CD4-positive, alpha-beta T cell treated with Interleukin-1 beta for 1 hour (primary cell): ENCODE data around the gene SORL1-AS1.
"Not testable (repeated sequence)": the region's sequence is repeated elsewhere in the genome, so short reads cannot be mapped to it uniquely, and the experiment has no call there.

Source experiments
- DNase-seq, 2 donors: peaks; one replicate each; pipeline ENCODE4 v3.0.0-alpha.2; 2020 to 2022

The SORL1-AS1 gene

DNA sequence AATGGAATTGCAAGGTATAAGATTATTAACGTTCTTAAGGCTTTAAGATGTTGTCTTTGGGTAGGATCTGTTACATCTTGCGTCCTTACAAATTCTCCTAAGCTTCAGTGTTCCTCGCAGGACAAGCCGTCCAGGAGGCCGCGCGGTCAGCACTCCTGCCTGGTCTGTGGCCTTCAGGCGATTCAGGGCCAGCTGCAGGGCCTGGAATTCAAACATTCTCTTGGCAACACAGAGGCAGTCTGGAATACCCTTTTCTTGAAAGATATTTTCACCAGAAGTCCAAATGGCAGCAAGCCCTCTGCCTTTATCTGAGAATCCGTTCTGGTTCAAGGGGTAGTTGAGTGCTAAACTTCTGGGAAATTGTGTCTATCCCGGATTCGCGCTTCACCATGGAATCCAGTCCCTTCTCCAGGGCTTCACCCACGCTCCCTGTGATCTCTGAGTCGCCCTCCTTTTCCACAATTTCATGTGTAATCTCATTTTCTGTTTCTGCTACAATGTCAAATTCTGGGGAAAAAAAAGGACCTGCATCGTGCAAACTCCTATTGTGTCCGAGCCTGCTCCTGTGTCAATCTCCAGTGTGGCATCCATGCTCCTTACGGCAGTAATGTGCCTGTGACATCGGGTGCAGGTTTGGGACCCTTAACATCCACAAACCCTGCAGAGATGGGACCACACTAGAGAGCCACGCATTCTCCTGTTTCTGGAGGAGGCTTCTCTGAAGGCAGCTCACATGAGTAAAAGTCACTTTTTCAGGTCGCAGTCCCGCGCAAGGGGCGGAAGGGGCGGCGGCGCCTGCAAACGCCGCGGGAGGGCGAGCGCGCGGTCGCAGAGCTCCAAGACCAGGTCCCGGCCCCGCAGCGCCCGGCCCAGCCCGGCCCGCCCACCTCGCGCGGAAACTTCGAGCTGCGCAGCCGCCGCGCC, 26.0 kb downstream of the SORL1-AS1 start:
- DNase-seq: peak; percentile 49 to 60

DNA sequence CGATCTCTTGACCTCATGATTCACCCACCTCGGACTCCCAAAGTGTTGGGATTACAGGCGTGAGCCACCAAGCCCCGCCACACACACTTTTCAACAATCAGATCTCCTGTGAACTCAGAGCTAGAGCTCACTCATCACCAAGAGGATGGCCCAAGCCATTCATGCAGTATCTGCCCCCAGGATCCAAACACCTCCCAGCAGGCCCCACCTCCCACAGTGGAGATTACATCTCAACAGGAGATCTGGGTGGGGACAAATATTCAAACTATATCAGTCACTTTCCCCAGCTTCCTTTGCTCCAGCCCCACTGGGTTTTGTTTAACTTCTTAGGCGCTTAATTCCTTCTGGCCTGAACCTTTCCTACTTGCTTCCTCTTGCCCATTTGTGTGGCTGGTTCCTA, 26.9 kb downstream of the SORL1-AS1 start:
- no peak for DNase-seq

DNA sequence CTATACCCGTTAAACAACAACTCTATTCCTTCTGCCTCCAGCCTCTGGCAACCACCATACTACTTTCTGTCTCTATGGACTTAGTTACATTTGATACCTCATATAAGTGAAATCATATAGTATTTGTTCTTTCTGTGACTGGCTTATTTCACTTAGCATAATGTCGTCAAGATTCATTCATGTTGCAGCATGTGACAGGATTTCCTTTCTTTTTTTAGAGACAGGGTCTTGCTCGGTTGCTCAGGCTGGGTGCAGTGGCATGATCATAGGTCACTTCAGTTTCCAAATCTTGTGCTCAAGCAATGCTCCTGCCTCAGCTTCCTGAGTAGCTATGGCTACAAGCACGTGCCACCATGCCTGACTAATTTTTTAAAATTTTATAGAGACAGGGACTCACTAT, 30.1 kb downstream of the SORL1-AS1 start:
- peak; percentile 21 to 65 for DNase-seq

DNA sequence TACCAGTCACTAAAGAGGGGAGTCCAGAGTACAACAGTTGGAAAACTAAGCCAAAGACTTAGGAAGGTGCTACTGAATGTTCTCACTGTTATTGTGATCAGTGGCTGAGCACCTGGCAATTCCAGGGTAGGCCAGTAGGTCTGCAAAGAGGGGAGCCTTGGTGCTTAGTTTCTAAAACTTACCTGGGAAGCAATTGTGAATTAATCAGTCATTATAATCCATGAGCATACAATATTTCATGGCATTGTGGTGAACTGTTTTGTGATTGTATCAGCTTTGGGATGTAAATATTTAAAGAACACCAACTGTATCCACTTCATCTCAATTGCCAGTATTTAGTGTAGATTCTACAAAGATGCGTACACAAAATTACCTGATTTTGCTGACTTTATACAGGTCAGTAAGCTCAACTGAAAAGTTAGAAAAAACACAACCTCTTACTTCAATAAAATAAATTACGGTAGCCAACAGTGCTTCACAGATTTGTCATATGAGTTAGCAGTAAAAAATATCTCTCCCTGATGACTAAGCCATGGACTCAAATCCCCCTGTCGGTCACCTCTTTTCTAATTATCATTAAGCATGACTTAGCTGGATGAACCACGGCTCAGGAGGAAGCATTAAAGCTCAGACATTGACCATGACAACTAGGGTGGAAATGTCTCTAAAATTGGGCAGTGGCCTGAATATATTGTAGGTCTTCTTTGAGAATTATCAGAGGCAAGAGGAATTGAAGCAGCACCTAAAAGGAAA, 31.4 kb downstream of the SORL1-AS1 start:
- peak in 1 of 2 donors; percentile 13 for DNase-seq

DNA sequence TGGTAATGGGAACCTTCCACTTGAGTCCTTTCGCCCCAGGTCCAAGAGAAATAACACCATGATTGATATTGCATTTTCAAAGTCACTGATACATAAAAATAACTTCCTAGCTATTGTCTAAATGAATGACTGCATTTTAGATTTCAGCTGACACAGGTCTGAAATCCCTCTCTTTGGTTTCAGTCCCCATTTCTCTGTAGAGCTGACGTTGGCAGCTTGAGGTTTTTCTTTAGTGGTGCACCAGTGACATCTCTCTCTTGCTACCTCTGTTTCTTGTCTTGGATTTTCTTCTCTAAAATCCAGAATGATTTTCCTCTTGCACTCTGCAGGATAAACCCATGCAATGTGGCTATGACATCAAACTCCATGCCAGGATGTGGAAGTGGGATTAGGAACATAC, 32.4 kb downstream of the SORL1-AS1 start:
- no peak for DNase-seq

DNA sequence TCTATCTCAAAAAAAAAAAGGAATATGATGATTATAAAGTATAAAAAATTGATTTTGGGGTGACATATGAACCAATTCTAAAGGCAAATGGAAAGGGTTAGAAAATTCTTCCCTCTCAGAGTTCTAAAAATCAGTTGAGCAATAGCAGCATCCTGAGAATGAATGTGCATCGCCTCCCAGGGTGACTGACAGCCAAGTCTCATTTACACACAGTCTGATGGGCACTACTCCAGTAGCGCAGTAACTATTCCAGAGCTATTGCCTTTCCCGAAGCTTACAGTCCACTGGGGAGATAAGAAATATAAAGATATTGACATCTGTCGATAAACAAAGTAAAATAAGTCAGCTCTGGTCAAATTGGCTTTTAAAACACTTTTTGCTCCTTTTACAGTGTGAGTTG, 32.9 kb downstream of the SORL1-AS1 start:
- DNase-seq: peak in 1 of 2 donors; percentile 11

DNA sequence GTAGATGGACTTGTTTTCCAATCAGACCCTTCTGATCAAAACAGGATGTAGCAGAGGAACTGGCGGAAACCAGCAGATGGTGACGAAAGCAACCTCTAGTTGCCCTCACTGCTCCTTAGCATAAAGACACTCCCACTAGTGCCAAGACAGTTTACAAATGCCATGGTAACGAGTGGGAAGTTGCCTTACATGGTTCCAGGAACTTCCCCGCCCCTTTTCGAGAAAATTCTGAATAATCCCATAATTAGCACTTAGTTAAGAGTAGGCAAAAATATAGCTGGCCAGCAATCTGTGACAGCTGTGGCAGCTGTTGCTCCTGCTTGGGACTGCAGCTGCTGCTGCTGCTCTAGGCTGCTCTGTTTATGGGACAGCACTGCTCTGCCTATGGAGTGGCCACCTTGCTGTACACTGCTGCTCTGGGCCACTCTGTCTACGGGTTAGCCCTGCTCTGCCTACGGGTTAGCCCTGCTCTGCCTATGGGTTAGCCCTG, 34.1 kb downstream of the SORL1-AS1 start:
- peak; percentile 87 for DNase-seq

DNA sequence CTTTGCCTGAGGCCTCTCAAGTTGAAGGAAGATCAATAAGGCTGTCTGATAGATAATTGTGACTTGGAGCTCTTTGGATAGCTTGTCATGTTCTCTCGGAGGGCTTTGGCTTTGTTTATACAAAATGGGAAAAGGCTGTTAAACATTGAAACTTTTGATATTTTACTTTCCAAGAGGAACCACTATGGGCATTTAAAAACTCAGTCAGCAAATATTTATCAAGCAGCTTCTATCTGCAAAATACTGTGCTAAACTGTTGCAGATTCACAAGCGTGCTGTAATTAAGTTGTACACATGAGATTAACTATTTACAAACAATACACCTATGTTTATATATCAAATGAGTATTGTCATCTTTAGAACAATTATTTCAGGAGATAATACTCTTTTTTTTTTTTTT, 35.2 kb downstream of the SORL1-AS1 start:
- DNase-seq: no peak

DNA sequence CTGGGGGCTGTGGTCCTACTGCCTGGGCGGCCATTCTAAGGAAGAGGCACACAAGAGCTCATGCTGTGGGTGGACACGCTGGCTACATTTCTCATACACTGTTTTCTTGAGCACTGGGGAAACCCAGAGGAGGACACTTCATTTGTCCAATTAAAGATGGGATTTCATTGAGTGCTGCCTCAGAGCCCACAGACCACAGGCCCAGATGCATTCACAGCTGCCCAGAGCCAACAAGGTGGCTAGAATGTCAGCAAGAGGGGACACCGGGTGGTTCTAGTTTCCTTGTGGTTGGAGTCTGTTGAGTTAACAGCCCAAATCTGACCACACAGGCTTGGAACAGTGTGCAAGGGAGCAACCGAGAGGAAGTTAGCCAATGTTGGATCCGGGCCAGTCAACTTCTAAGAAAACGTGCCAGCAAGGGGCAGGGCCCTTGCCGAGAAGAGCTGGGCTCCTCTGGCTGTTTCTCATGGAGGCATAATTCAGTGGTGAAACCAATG, 35.7 kb downstream of the SORL1-AS1 start:
- peak; percentile 66 to 71 for DNase-seq

DNA sequence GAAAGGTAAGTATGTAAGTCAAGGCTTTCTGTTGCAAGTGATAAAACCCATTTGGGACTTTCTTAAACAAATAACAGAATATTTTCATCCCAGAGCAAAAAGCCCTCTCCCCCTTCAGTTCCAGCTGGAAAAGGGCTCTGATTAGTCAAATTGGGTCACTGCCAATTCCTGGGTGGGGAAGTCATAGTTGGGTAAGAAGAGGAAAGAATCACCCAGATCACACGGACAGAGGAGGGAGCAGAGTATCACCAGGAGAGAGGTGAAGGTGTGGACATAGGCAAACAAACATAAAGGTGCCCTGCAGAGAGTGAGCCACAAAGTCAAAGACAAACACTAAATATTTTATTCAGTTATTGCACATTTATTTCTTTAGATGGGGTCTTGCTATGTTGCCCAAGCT, 36.9 kb downstream of the SORL1-AS1 start:
- no peak for DNase-seq

DNA sequence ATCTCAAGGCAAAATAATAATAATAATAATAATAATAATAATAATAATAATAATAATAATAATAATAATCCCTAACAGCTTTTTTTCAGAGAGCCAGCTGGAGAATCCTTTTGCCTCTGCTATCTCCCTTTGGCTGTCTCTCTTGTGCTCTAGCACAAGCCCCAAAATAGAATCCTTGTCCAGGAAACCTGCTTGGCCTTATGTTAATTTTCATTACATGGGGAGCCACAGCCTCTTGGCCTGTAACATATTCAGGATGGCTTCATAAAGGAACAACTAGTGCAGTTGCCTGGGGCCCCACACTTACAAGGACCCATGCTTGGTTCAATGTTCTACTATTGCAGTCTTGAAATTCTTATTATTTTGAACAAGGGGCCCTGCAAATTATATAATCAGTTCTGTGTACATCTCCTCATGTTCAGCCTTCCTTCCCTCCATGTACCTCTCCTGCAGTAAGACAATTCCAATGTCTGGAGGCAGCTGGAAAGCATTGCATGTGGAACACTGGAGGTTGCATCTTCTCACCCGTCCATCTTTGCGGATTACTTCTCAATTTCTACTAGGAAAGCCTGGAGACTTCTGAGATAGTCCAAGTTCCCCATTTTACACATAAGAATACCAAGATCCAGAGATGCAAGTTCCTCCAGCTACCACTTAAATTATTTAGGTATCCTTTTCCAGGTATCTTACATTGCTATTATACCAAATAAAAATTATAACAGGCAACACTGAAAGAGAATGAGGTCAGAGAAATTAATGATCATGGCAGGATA, 38.4 kb downstream of the SORL1-AS1 start:
- DNase-seq: no peak

DNA sequence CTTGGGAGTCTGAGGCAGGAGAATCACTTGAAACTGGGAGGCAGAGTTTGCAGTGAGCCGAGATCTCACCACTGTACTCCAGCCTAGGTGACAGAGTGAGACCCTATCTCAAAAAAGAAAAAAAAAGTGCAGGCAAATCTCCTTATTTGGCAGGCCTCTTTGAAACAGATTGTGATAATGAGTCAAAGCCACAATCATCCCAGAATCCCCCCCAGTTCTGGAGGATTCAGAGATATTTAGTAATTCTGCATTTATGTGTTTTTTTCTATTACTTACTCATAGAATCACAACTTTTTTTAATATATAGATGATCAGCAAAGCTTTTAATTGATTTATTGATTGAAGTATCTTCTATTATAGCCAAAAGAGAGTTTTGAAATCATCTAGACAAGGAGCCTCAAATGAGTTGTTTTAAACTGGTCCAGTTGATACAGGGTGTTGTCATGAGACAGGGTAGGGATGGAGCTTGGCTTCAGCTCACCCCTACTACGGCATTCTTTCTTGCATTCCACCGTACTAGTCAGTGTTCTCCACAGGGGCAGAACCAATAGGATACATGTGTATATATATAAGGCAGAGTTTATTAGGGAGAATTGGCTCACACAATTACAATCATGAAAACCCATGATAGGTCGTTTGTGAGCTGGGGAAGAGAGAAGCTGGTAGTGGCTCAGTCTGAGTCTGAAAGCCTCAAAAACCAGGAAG, 39.9 kb downstream of the SORL1-AS1 start:
- DNase-seq: no peak

DNA sequence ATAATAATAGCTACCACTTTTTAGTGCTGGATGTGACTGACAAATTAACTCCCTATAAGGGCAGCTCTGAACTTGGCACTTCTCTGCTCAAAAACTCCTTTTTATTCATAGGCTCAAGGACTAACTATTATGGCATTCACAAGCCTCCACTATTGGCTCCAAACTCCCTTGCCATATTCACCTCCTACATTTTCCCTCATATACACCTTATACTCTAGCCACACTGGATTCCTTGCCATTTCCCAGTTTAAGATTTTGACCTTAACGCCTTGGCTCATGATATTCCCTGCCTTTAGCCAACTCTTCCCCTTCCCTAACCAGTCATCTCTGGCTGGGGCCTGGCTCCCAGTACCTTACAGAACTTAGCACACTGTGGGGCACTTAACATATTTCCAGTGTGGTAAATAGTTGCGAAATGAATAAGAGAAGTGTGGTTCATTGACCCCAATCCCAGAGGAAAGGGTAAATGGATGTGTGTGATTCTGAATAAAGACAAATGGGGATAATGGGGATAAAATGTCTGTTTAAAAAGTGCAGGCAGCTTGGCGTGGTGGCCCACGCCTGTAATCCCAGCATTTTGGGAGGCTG, 40.7 kb downstream of the SORL1-AS1 start:
- no peak for DNase-seq

DNA sequence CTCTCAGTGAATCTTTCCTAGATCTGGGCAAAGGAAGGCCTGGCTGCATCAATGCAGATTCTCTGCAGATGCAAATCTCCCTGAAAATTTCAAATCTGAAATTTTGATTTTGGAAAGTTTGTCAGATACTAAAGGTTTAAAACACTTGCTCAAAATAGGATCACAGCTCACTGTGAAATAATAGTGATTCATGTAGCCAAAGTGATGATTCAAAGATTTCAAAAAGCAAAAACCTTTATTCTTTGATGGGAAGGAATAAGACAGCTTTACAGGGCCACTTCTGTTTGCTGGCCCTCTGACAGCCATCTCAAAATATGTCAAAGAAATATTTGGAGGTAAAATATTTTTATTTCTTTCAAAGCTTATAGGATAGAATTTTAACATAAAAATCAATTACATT, 41.4 kb downstream of the SORL1-AS1 start:
- not testable (repeated sequence) for DNase-seq

DNA sequence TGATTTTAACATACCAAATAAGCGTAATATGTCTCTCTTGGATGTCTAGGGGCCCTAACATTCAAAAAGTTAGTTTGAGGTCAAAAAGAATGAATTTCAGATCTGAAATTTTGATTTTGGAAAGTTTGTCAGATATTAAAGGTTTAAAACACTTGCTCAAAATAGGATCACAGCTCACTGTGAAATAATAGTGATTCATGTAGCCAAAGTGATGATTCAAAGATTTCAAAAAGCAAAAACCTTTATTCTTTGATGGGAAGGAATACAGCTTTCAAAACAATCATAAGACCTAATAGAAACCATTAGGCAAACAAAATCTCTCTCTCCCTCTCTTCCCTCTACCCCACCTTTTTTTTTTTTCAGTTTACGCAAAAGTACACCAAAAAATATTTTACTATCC, 42.7 kb downstream of the SORL1-AS1 start:
- not testable (repeated sequence) for DNase-seq

DNA sequence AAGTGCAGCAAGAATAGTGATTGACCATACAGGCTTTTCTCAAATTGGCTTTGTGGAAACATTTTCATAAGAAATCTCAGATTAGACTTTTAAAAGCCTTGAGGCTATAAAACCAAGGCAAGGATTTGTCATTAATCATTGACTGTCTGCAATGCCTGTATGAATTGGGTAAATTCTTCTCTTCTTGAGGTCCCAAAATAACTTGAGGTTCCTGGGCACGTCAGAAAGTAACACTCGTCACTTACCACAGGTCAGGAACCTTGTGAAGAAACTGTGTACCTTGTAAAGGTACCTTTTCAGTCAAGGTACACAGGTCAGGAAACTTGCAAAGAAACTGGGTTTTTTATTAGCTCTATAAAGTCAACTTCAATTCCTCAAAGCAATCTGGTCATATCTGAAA, 43.9 kb downstream of the SORL1-AS1 start:
- DNase-seq: no peak

DNA sequence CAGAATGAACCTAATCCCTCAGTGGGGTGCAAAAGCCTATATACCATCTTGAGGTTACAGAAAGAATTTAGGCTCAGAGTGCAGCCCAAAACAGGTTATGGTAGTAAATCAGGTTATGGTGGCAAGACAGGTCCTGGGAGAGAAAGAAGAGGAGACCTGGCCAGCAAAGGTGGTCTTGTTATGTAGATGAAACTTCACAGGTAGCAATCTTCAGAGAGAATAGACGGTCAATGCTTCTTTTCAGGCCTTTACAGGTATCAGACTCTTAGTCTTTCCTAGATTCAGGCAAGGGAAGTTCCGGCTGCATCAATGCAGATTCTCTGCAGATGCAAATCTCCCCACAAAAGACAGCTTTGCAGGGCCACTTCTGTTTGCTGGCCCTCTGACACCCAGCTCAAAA, 46.5 kb downstream of the SORL1-AS1 start:
- DNase-seq: no peak

DNA sequence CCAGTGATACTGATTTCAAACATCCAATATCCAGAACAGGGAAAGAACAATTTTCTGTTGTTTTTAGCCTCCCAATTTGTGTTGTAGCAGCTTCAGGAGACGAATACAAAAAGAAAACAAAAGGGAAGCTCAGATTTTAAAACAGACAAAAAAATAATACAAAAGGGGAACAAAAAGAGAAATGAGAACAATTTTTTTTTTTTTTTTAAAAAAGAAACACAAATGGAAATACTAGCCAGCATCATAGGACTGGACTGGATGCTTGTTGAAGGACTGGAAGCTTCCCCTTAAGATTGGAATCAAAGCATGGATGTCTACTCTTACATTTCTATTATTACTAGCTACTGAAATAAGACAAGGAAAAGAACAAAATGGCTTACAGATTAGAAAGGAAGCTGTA, 47.1 kb downstream of the SORL1-AS1 start:
- no peak for DNase-seq

DNA sequence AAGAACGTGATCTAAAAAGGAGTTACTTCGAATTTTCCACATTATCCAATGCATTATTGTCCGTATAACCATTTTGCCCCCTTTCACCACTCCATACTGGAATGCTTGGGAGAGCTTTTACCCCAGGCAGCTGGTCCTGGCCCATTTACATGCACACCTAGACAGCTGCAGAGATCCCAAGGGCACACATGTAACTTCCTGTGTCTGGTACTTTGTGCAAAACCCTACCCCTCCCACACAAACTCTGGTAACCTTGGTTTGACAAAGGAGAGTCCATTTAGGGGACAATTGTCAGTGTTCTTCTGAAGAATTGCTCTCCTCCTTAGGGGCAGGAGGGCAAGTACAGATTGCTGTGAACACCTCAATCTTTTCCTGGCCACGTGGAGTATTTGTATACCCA, 58.0 kb downstream of the SORL1-AS1 start:
- DNase-seq: no peak

DNA sequence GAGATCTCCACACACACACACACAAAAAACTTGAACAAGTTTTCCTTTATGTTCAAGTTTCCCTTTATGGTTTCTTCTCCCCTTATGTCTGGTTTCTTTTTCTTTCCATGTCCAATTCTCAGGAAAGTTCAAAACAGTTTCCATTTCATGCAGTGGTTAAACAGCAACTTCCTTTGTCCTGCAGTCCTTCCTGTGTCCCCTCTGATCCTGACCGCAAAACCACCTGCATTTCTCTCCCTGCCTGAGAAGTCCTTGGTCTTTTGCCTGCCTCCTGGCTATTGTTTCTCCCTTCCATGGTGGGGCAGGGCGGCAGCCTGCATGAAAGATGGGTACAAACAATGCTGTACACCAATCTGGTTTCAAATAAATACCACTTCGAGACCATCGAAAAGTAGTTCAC, 58.9 kb downstream of the SORL1-AS1 start:
- DNase-seq: no peak

DNA sequence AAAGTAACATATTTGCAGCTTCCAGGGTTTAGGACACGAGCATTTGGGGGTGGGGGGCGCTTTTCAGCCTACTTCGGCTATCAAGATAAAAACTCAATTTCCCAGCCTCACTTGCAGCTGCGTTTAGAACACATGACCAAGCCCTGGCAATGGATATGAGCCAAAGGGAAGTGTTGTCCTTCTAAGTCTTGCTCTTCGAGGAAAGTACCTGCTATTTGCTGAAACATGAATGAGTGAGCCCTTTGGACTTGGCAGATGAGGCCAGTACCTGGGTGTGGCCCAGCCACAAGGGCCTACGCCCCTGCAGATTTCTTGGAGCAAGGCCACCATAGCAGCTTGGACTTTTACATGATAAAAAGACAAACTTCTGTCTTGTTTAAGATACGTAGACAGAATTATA, 60.9 kb downstream of the SORL1-AS1 start:
- DNase-seq: peak in 1 of 2 donors; percentile 3

DNA sequence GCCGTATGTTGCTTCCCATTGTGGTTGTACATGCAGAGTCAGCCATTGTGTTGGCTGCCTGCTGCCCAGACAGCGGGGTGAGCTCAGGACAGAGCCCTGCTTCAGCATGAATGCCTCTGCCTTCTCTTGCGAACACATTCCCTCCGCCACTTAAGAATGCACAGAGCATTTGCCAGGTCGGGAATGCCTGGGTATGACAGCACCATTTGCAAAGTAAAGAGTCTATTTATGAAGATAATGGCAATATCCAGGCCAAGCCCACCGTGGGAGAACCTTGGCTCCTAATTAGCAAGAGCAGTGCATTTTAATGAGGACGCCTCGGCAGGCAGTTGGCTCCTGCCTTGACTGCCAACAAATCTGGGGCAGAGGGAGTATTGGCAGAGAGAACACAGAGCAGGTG, 63.1 kb downstream of the SORL1-AS1 start:
- no peak for DNase-seq
